Fibroblast of skin of left quadriceps (primary cell): Measurements from ENCODE around the gene CNGB1.
A peak's percentile ranks its signal among the peaks of the same experiment; 100 is the strongest.
"Not testable (repeated sequence)": the region's sequence is repeated elsewhere in the genome, so short reads cannot be mapped to it uniquely, and the experiment has no call there.

ENCODE experiments used
- DNase-seq, 2 experiments: peaks; one replicate each; pipeline ENCODE4 v3.0.0-alpha.2; 2013; ENCODE audit warnings: low read depth in 2 of 2

CNGB1 gene

DNA sequence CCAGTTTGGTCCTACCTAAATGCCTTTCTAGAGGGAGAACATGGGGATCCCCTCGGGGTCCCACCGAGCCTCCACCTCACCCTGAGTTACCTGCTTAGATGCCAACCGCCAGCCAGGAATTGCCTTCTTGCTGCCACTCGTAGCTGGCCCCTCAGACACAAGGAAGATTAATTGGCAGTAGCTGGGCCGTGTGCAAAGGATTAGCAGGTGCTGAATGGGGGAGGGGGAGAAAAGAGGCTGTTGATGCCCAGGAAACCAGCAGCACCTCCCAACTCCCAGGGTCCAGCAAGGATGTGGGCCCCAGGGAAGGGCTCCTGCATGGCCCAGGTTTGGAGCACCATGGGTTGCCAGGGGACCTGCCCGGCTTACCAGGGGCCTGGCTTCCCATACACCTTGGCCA is at the start of gene CNGB1:
Gene CNGB1, minus strand, starts transcription at position 159 of the 400 bp plus-strand sequence. CDS start 3,842 bp downstream, outside the sequence.
- no peak for DNase-seq

- DNase-seq, result no peak
Observed at GRCh38 chr16:58019866-58020538, 49.1 kb upstream of the CNGB1 start.

DNA sequence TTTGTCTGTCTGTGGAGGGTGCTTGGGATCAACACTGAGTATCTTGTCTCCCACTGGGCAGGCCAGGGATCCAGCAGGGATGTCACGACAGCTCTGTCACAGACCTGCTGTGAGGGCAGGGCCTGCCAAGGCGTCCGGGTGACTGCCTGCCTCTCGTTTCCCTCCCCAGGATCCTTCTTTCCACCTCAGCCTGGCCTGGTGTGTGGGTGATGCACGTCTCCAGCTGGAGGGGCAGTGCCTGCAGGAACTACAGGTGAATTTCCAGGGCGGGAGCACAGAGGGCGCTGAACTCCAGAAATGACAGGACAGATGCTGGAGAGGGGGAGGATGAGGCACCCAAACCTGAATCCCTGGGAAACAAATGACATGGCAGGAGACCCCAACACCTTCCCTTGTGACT is 47.9 kb upstream of the CNGB1 start:
- no peak for DNase-seq

- no peak for DNase-seq
Observed at GRCh38 chr16:58016840-58017446, 46.0 kb upstream of the CNGB1 start.

- DNase-seq, result no peak
Observed at GRCh38 chr16:58013201-58013956, 42.5 kb upstream of the CNGB1 start.

DNA sequence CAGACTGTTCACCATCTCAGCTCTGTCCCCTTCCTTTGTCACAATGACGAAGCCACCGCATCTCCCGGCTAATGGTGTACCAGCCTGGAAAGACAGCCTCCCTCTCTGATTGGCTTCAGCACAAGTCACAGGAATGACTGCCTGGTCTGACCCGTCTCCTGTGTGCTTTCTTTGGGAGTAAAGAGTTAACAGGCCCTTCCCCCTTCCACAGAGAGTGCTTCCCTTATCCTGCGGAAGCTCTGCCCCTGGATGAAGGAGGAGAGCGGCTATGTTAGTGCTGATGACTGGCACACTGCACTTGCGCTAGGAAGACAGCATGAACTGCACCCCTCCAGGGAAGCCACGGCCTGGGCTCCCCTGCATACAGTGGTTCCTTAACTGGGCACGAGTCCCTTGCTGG is 41.6 kb upstream of the CNGB1 start:
- DNase-seq, result no peak

GRCh38 chr16:58011652-58012051 is 40.7 kb upstream of the CNGB1 start:
- DNase-seq, result peak in 1 of 2 experiments; percentile 41

- DNase-seq, result no peak
Observed at GRCh38 chr16:58010886-58011285, 40.0 kb upstream of the CNGB1 start.

GRCh38 chr16:58009856-58010416 is 39.0 kb upstream of the CNGB1 start:
- DNase-seq, result no peak

- not testable (repeated sequence) for DNase-seq
Observed at GRCh38 chr16:58004736-58005135, 33.8 kb upstream of the CNGB1 start.

DNA sequence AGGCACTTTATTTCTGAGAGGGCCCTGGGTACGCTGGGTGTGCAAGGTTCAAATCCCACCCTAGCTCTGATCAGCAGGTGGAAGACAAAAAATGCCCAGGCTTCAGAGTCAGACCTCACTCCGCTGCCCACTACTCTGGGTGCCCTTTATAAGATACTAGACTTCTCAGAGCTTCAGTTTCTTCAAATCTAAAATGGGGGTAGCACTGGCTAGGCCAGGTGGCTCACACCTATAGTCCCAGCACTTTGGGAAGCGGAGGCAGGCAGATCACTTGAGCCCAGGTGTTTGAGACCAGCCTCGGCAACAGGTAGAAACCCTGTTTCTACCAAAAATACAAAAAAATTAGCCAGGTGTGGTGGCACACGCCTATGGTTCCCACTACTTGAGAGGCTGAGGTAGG is 32.0 kb upstream of the CNGB1 start:
- DNase-seq, result no peak

DNA sequence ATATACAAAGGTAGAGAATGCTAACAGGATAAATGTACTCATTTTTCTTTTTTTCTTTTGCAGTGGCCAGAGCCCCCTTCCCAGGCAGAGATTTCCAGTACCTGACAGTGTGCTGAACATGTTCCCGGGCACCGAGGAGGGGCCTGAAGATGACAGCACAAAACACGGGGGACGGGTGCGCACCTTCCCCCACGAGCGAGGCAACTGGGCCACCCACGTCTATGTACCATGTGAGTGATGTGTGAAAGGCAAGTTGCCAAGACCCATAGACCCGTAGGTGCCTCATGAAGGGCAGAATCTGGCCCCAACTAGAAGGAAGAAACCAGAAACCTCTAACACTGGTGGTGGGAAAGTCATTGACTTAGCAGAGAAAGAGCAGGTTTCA is 31.5 kb upstream of the CNGB1 start:
- no peak for DNase-seq

DNA sequence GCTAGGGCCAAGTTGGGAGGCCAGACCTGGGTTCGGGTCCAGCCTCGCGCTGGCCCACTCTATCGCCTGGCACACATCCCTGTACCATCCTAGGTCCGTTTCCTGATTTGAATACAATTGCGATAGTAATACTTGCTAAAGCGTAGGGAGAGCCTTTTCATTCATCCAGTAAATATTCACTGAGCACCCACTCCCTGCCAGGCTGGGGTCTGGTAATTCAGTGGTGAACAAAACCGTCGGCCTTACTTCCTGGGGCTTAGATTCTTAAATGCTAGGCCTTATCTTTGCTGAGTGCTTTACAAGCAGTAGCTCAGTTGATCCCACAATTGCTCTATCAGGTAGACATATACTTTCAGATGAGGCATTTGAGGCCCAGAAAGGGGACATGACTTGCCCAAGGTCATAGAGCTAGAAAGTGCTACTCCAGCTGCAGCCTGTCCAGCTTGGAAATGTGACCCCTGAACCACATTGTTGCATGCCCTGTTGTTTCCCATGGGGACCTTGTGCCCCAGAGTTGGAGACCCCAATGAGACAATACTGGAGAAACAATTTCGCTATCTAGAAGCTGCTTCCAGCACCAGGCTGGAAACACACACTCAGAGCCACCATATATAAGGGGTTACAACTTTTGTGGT is 31.0 kb upstream of the CNGB1 start:
- no peak for DNase-seq

DNA sequence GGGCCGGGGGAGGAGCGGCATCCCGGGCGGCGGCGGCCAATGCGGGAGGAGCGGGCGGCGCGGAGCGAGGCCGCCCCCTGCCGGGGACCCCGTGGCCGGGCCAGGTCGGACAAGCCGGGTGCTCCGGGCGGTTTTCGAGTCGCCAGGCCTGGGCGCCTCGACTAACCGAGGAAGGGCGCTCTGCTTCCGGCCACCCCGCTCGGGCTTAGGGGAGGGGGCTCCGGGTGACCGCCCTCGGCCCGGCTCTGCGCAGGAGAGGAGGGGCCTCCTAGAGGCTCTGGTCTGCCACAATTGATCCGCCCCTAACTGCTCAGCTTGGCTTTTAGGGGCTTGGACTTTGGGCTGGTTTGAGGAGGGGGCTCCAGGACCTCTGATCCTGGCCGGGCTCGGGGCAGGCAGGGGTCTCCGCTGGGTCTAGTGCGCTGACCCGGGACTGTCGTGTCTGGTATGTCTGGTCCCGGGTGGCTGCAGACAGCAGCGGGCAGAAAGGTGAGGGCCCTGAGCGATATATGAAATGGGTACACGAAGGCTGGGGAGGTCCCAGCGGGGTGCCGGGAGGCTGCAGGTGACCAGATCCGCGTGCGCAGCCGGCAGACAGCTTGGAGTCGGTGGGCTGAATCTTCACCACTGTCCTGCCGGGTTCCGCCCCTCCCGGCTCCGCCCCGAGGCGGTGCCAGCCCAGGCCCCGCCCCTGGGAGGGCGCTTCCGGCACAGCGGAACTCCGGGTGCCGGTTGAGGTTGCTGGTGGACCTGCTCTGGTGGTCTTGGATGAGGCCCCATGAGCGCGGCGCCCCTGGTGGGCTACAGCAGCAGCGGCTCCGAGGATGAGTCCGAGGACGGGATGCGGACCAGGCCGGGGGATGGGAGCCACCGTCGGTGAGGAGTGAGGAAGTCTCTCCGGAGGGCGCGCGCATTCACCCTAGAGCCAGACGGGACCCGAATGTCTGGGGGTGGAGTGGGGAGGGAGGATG is 30.1 kb upstream of the CNGB1 start, which contains the start of gene USB1:
Gene USB1, plus strand, starts transcription at position 702 of the 971 bp plus-strand sequence. Its CDS starts 77 bp downstream, at position 779.
- peak; percentile 46 to 53 for DNase-seq

DNA sequence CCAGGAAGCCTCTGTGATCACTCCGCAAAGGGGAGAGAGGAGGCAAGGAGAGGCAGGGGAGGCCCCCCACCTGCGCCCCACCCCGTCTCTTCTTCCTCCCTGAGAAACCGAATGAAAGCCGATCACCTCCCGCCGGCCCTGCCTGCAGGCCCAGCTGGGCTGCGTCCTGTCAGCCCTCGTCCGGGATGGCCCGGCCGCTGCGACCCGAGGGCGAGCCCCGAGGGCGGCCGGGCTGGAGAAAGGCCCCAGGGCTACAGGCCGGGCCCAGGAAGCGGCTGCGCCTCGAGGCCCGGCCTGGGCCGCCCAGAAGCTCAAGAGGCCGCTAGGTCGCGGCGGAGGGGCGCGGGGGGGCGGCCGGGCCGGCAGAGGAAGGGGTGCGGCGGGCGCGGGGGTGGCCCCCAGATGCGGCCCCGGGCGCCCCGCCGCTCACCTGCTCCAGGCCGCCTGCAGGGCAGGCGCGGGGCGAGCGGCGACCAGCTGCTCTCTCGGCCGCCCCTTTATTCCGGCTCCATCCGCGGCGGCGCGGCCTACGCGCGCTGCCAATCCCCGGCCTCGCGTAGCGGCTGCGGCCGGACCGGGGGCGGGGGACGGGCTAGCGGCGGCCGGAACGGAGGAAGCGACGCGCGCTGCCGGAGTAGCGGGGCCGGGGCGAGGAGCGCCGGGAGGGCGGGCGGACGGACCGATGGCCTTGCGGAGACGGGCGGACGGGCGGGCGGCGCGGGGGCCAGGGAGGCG is 29.2 kb upstream of the CNGB1 start, which contains the start of gene ZNF319:
Gene ZNF319, minus strand, starts transcription at position 702 of the 735 bp plus-strand sequence. CDS start 2,407 bp downstream, outside the sequence.
- DNase-seq, result no peak

DNA sequence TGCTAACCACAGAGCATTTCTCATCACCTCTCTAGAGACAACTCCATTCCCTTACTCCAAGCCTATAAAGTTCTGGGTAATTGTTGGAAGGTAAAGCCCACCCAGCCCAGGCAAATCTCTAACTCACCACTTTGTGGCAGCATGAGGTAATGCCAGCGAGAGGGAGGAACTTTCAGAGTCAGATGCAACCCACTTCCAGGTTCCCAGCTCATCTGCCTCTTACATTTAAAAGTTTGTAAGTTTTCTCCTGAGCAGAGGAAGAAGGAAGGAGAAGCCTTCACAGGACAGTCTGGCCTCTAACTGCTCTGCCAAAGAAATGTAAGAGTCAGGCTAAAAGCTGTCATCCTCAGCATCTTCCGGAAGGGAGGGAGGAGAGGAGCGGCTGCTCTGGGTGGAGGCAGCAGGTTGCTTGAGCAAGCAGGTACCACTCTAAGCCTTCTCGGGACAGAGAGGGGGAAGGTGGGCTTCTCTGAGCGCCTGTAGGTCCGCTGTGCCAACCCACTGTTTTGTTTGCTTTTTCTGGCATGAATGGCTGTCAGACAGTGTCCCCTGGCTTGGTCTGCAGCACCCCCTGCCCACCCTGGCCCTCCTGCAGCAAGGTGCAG is 28.5 kb upstream of the CNGB1 start:
- DNase-seq, result no peak

GRCh38 chr16:57998992-57999365 is 28.1 kb upstream of the CNGB1 start:
- no peak for DNase-seq

DNA sequence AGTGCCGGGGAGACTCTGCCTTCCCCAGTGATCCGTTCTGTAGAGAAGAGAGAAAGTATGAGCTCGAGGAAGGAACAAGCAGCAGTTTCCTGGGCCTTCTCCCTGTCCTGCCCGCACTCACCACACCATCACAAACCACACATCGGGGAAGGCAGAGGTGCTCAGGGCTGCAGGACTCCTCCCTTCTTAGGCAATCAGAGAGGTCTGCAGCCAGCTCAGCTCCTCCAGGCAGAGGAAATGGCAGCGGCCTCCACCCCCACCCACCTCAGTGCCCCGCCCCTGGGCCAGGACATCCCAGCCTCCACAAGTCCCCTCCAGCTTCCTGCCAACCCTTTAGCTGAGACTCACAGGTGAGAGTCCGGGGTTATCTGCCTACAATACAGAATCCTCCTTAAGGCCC is 27.6 kb upstream of the CNGB1 start:
- no peak for DNase-seq

- no peak for DNase-seq
Observed at GRCh38 chr16:57997528-57998265, 26.8 kb upstream of the CNGB1 start.
